ENCODE measurements around the gene PERM1. TPM values are rescaled to one million over a fixed set of nuclear protein-coding genes. Genes with fewer than 3 reads are reported as not detected.

Gene PERM1
- total and polyA plus RNA-seq, 9 of the 15 experiments (the other 6 are each of a cell fraction or from before 2014, with no cell fraction given): not detected

- TF ChIP-seq JUN (IDR thresholded peaks at IDR 0.05; ENCODE audit: borderline replicate concordance, low read depth, low read length): no peak
- TF ChIP-seq JUN (CRISPR knock-in tag; IDR thresholded peaks at IDR 0.05; ENCODE audit: borderline replicate concordance): no peak
- TF ChIP-seq RNF219 (CRISPR knock-in tag; IDR thresholded peaks at IDR 0.05): no peak
- peak; percentile 66 for TF ChIP-seq NFIC (IDR thresholded peaks at IDR 0.05)
- TF ChIP-seq, protein P1, sequence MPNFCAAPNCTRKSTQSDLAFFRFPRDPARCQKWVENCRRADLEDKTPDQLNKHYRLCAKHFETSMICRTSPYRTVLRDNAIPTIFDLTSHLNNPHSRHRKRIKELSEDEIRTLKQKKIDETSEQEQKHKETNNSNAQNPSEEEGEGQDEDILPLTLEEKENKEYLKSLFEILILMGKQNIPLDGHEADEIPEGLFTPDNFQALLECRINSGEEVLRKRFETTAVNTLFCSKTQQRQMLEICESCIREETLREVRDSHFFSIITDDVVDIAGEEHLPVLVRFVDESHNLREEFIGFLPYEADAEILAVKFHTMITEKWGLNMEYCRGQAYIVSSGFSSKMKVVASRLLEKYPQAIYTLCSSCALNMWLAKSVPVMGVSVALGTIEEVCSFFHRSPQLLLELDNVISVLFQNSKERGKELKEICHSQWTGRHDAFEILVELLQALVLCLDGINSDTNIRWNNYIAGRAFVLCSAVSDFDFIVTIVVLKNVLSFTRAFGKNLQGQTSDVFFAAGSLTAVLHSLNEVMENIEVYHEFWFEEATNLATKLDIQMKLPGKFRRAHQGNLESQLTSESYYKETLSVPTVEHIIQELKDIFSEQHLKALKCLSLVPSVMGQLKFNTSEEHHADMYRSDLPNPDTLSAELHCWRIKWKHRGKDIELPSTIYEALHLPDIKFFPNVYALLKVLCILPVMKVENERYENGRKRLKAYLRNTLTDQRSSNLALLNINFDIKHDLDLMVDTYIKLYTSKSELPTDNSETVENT (CRISPR knock-in tag; IDR thresholded peaks at IDR 0.05): 0 out of 2 replicates have a peak, but pooled peaks have one; percentile 25
- TF ChIP-seq TFAP4 (CRISPR knock-in tag; IDR thresholded peaks at IDR 0.05; ENCODE audit: borderline replicate concordance): peak; percentile 59; the same call in 1 of the 2 replicates
- TF ChIP-seq, protein P2, sequence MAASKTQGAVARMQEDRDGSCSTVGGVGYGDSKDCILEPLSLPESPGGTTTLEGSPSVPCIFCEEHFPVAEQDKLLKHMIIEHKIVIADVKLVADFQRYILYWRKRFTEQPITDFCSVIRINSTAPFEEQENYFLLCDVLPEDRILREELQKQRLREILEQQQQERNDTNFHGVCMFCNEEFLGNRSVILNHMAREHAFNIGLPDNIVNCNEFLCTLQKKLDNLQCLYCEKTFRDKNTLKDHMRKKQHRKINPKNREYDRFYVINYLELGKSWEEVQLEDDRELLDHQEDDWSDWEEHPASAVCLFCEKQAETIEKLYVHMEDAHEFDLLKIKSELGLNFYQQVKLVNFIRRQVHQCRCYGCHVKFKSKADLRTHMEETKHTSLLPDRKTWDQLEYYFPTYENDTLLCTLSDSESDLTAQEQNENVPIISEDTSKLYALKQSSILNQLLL (CRISPR knock-in tag; IDR thresholded peaks at IDR 0.05; ENCODE audit: borderline replicate concordance): no peak
- no peak for TF ChIP-seq TBL1XR1 (IDR thresholded peaks at IDR 0.05; ENCODE audit: low read length in 2 of 2)
- TF ChIP-seq MXD1 (CRISPR knock-in tag; IDR thresholded peaks at IDR 0.05; ENCODE audit: borderline replicate concordance, poor library complexity, severe bottlenecking): no peak
- no peak for TF ChIP-seq NFXL1 (CRISPR knock-in tag; IDR thresholded peaks at IDR 0.05)
- no peak for TF ChIP-seq ZNF764 (CRISPR knock-in tag; IDR thresholded peaks at IDR 0.05; ENCODE audit: low read depth)
- TF ChIP-seq, protein P3, sequence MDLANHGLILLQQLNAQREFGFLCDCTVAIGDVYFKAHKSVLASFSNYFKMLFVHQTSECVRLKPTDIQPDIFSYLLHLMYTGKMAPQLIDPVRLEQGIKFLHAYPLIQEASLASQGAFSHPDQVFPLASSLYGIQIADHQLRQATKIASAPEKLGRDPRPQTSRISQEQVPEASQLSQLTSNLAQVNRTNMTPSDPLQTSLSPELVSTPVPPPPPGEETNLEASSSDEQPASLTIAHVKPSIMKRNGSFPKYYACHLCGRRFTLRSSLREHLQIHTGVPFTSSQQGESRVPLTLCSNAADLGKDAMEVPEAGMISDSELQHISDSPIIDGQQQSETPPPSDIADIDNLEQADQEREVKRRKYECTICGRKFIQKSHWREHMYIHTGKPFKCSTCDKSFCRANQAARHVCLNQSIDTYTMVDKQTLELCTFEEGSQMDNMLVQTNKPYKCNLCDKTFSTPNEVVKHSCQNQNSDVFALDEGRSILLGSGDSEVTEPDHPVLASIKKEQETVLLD (IDR thresholded peaks at IDR 0.05): no peak
- TF ChIP-seq ZC3H8 (IDR thresholded peaks at IDR 0.05): no peak
- TF ChIP-seq, protein P4, sequence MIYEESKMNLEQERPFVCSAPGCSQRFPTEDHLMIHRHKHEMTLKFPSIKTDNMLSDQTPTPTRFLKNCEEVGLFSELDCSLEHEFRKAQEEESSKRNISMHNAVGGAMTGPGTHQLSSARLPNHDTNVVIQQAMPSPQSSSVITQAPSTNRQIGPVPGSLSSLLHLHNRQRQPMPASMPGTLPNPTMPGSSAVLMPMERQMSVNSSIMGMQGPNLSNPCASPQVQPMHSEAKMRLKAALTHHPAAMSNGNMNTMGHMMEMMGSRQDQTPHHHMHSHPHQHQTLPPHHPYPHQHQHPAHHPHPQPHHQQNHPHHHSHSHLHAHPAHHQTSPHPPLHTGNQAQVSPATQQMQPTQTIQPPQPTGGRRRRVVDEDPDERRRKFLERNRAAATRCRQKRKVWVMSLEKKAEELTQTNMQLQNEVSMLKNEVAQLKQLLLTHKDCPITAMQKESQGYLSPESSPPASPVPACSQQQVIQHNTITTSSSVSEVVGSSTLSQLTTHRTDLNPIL (CRISPR knock-in tag; IDR thresholded peaks at IDR 0.05): no peak
Observed at GRCh38 chr1:998995-999724, 17.3 kb upstream of the PERM1 start (continued).

Measured in K562 (cell line).